ENCODE measurements around the gene ZC2HC1B.

DNA sequence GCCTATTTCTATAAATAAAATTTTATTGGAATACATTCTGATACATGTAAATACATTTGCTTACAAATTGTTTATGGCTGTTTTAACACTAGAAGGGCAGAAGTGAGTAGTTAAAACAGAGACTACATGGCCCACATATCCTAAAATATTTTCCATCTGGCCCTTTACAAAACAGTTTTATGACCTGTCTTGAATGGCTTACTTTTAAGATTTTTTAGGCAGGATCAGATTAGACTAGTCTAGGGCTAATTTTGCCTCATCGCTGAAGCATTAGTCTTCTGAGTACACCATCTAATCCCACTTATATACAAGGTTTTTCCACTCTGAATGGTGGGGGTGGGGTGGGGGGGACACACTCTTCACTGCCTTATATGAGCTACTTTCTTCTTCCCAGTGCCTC is 116.6 kb downstream of the ZC2HC1B start:
- TF ChIP-seq, protein P1, sequence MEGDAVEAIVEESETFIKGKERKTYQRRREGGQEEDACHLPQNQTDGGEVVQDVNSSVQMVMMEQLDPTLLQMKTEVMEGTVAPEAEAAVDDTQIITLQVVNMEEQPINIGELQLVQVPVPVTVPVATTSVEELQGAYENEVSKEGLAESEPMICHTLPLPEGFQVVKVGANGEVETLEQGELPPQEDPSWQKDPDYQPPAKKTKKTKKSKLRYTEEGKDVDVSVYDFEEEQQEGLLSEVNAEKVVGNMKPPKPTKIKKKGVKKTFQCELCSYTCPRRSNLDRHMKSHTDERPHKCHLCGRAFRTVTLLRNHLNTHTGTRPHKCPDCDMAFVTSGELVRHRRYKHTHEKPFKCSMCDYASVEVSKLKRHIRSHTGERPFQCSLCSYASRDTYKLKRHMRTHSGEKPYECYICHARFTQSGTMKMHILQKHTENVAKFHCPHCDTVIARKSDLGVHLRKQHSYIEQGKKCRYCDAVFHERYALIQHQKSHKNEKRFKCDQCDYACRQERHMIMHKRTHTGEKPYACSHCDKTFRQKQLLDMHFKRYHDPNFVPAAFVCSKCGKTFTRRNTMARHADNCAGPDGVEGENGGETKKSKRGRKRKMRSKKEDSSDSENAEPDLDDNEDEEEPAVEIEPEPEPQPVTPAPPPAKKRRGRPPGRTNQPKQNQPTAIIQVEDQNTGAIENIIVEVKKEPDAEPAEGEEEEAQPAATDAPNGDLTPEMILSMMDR (IDR thresholded peaks at IDR 0.05), result no peak
- TF ChIP-seq POLR2AphosphoS5 (IDR thresholded peaks at IDR 0.05) (no peak), POLR2A (IDR thresholded peaks at IDR 0.05) (no peak), EP300 (IDR thresholded peaks at IDR 0.05; ENCODE audit: low read depth) (no peak)

All from transverse colon (tissue), 4 donors.